SIG-M5 (cell line): ENCODE data around the gene TANK.
"Not testable (repeated sequence)": the region's sequence is repeated elsewhere in the genome, so short reads cannot be mapped to it uniquely, and the experiment has no call there.

ENCODE experiments used
- DNase-seq: peaks from one replicate; lab custom pipeline; 2025; lab: John Stamatoyannopoulos, UW

Gene TANK

GRCh38 chr2:161278564-161279229 is 118.5 kb downstream of the TANK start:
- not testable (repeated sequence) for DNase-seq

- not testable (repeated sequence) for DNase-seq
Observed at GRCh38 chr2:161279230-161279815, 119.1 kb downstream of the TANK start.

- DNase-seq = not testable (repeated sequence)
Observed at GRCh38 chr2:161280906-161281323, 120.7 kb downstream of the TANK start.

- DNase-seq = not testable (repeated sequence)
Observed at GRCh38 chr2:161281615-161282310, 121.5 kb downstream of the TANK start.

GRCh38 chr2:161282311-161282644 is 122.0 kb downstream of the TANK start:
- not testable (repeated sequence) for DNase-seq

GRCh38 chr2:161283926-161284325 is 123.7 kb downstream of the TANK start:
- no peak for DNase-seq
